Panc1 (cell line): ENCODE measurements around the gene OR8A1. TPM values are rescaled to one million over a fixed set of nuclear protein-coding genes. Genes with fewer than 3 reads are reported as not detected.

Experiments used
- ATAC-seq: fragments of 200-7000 bp; cut with Tn5 transposase; 2 replicates; pipeline ENCODE4 v1.9.1; 2020; ENCODE audit warnings: mild to moderate bottlenecking, moderate library complexity
- BruUV-seq: library from RNA; stranded (reverse); fragments of 400-500 nt; replicated peaks from 2 replicates; lab custom pipeline; 2021; lab: Mats Ljungman, UMichigan
- CTCF ChIA-PET: fragments of 300-600 bp; sonication (Branson Sonifier 250); formaldehyde crosslinking; loops from one replicate; lab custom pipeline; 2022; ENCODE audit warnings: antibody characterized with exemption; lab: Charles Lee
- POLR2A ChIA-PET: fragments of 300-600 bp; sonication (Branson Sonifier 250); formaldehyde crosslinking; loops from one replicate; lab custom pipeline; 2022; ENCODE audit warnings: antibody characterized with exemption; lab: Charles Lee
- DNase-seq: peaks from one replicate; pipeline ENCODE4 v3.0.0-alpha.2; 2010; ENCODE audit warnings: low read depth, low spot score
- H3K27ac ChIP-seq: 2 replicates; pipeline ENCODE4 v1.5.1; 2011; ENCODE audit warnings: mild to moderate bottlenecking, low read length, inconsistent platforms
- H3K27me3 ChIP-seq: fragments of 200-500 bp; sonication (Bioruptor generic); 2 replicates; pipeline ENCODE4 v1.6.0; 2014; ENCODE audit warnings: low read length, inconsistent platforms; ENCODE audit not compliant: control insufficient read depth, insufficient read depth
- H3K36me3 ChIP-seq: fragments of 200-500 bp; sonication (Bioruptor generic); 2 replicates; pipeline ENCODE4 v1.5.1; 2014; ENCODE audit warnings: inconsistent platforms, mild to moderate bottlenecking, low read length, moderate library complexity; ENCODE audit not compliant: control insufficient read depth, insufficient read depth
- H3K4me1 ChIP-seq: 2 replicates; pipeline ENCODE4 v1.5.1; 2011; ENCODE audit warnings: inconsistent platforms, mild to moderate bottlenecking, low read length, moderate library complexity; ENCODE audit not compliant: control insufficient read depth, insufficient read depth
- H3K4me3 ChIP-seq, 2 experiments: 2 replicates each; pipeline ENCODE4 v1.5.1; 2011 to 2012; ENCODE audit warnings: low read depth in 2 of 2, low read length in 2 of 2, mild to moderate bottlenecking in 2 of 2, inconsistent platforms in 1 of 2, moderate library complexity in 1 of 2
- H3K9me3 ChIP-seq: fragments of 200-500 bp; sonication (Bioruptor generic); 2 replicates; pipeline ENCODE4 v1.5.1; 2014; ENCODE audit warnings: low read depth, mild to moderate bottlenecking, inconsistent platforms, low read length, moderate library complexity; ENCODE audit not compliant: control insufficient read depth, insufficient read depth
- CTCF ChIP-seq: fragments of 450-650 bp; IDR thresholded peaks from 2 replicates; pipeline ENCODE4 v1.5.1; 2017; ENCODE audit warnings: mild to moderate bottlenecking
- POLR2AphosphoS5 ChIP-seq: IDR thresholded peaks from 2 replicates; pipeline ENCODE4 v1.6.1; 2012; ENCODE audit warnings: mild to moderate bottlenecking, low read depth, low read length, moderate library complexity
- SIN3A ChIP-seq: IDR thresholded peaks from 2 replicates; pipeline ENCODE4 v1.6.1; 2012; ENCODE audit warnings: low read depth, mild to moderate bottlenecking, low read length, moderate library complexity, borderline replicate concordance; ENCODE audit not compliant: insufficient read depth
- TCF7L2 ChIP-seq: IDR thresholded peaks from 2 replicates; pipeline ENCODE4 v1.6.1; 2011; ENCODE audit warnings: mild to moderate bottlenecking, low read depth, low read length, inconsistent platforms
- in situ Hi-C: cut with HindIII; loops from 2 replicates; pipeline ENCODE4 v1.10.0; 2016; ENCODE audit warnings: low sequenced_read_pairs, low pct_unique_long_range_greater_than_20kb
- intact Hi-C: fragments of 100-400 bp; cut with micrococcal nuclease; formaldehyde crosslinking; loops from one replicate; pipeline ENCODE4 v1.10.0; 2022; ENCODE audit not compliant: unreplicated experiment
- total RNA-seq: library from RNA; stranded (reverse); gene quantifications from one replicate; pipeline ENCODE4 v1.2.1, GENCODE V29; 2021; ENCODE audit not compliant: unreplicated experiment
- TF ChIP-seq, protein P1 (sequence below), 2 experiments: IDR thresholded peaks; 2 replicates each; pipeline ENCODE4 v1.6.1; 2011 to 2012; ENCODE audit warnings: low read depth in 2 of 2, control low read depth in 1 of 2, low read length in 1 of 2, mild to moderate bottlenecking in 1 of 2, moderate library complexity in 1 of 2; ENCODE audit not compliant: insufficient read depth in 1 of 2

OR8A1 gene
- total RNA-seq, 1 experiment from 2014 or later: not detected

DNA sequence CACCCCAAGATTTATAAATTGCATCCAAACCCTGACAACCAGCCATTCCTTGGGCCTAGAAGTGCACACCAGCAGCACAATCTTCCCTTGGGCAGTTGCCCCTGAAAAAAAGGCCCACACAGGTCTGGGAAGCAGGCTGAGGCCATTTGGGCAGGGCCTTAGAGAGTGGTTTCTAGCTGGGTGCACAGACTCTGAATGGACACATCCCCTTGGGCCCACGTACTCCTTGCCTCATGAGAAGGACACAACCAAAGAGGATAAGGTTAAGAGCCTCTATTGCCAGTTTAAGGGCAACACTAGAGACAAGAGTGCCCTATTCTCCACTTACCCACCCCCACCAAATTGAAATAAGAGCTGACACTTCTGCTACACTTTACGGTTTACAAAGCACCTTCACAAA lies 40.5 kb downstream of the OR8A1 start:
- TF ChIP-seq TCF7L2 (no peak), POLR2AphosphoS5 (no peak), SIN3A (no peak)
- TF ChIP-seq, protein P1, sequence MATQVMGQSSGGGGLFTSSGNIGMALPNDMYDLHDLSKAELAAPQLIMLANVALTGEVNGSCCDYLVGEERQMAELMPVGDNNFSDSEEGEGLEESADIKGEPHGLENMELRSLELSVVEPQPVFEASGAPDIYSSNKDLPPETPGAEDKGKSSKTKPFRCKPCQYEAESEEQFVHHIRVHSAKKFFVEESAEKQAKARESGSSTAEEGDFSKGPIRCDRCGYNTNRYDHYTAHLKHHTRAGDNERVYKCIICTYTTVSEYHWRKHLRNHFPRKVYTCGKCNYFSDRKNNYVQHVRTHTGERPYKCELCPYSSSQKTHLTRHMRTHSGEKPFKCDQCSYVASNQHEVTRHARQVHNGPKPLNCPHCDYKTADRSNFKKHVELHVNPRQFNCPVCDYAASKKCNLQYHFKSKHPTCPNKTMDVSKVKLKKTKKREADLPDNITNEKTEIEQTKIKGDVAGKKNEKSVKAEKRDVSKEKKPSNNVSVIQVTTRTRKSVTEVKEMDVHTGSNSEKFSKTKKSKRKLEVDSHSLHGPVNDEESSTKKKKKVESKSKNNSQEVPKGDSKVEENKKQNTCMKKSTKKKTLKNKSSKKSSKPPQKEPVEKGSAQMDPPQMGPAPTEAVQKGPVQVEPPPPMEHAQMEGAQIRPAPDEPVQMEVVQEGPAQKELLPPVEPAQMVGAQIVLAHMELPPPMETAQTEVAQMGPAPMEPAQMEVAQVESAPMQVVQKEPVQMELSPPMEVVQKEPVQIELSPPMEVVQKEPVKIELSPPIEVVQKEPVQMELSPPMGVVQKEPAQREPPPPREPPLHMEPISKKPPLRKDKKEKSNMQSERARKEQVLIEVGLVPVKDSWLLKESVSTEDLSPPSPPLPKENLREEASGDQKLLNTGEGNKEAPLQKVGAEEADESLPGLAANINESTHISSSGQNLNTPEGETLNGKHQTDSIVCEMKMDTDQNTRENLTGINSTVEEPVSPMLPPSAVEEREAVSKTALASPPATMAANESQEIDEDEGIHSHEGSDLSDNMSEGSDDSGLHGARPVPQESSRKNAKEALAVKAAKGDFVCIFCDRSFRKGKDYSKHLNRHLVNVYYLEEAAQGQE (IDR thresholded peaks at IDR 0.05; ENCODE audit: insufficient read depth in 1 of 2, low read depth in 2 of 2, low read length in 1 of 2): no peak
- intact Hi-C loops (no loop called here), in situ Hi-C loops (no loop called here)
- Histone ChIP-seq H3K27ac (no peak overlapping the region), H3K27me3 (no peaks in the 10 kb centered on the region), H3K4me1 (no peaks in the 10 kb centered on the region), H3K9me3 (no peaks in the 10 kb centered on the region), H3K36me3 (no peaks in the 10 kb centered on the region), H3K4me3 (no peak overlapping the region)
- DNase-seq (no peak), ATAC-seq (no peak)
- POLR2A ChIA-PET: no interaction called here
- no TSS peak for BruUV-seq
- CTCF ChIA-PET: interaction anchor here (0.6 kb wide), 1 partner anchor 13 kb away, joined by 5 read pairs; no protein-coding TSS in a partner anchor

DNA sequence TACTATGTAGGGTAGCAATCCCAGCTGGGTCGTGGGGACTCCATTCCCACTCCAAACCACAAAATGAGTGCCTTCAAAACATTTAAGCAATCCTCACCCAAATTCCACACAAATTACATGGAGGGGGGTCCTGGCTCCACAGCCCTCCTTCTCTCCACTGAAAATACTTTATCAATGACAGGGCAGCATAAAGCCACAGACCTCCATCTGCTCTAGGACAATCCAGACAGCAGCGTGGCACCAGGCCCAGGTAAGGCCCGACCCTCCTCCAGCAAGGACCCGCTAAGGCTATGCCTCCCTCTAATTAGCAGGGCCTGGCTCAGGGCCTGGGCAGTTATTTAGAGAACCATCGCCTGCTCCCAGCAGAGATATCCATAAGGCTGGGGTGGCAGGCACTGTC lies 41.3 kb downstream of the OR8A1 start, which contains the start of gene PANX3:
TSS of gene PANX3 (plus strand) at position 365 of the 400 bp plus-strand sequence. CDS start 129 bp downstream, outside the sequence.
- POLR2A ChIA-PET: no interaction called here
- TF ChIP-seq POLR2AphosphoS5 (no peak), CTCF (no peak), TCF7L2 (no peak), SIN3A (no peak)
- TF ChIP-seq, protein P1 (IDR thresholded peaks at IDR 0.05; ENCODE audit: insufficient read depth in 1 of 2, low read depth in 2 of 2, low read length in 1 of 2): no peak

More for the DNA sequence above, 41.3 kb downstream of the OR8A1 start, which contains the start of gene PANX3:
- BruUV-seq: no TSS peak
- in situ Hi-C loops: no loop called here
- DNase-seq (no peak), ATAC-seq (no peak)
- intact Hi-C loops: no loop called here
- H3K9me3 ChIP-seq: no peaks in the 10 kb centered on the region
- no peak within 1 kb of the TSS for H3K4me3 ChIP-seq
- no peaks in the 10 kb centered on the region for H3K4me1 ChIP-seq
- no peak within 1 kb of the TSS for H3K27ac ChIP-seq
- no peaks in the 10 kb centered on the region for H3K27me3 ChIP-seq
- no peaks in the 10 kb centered on the region for H3K36me3 ChIP-seq
- CTCF ChIA-PET: interaction anchor here (0.6 kb wide), 1 partner anchor 12 kb away, joined by 5 read pairs; no protein-coding TSS in a partner anchor
